Astrocyte (in vitro differentiated cells and primary cell): Measurements from ENCODE around the gene FAM222B. TPM values are rescaled to one million over a fixed set of nuclear protein-coding genes. Genes with fewer than 3 reads are reported as not detected.
A peak's percentile ranks its signal among the peaks of the same experiment; 100 is the strongest.

Experiments used
- DNase-seq: peaks from one replicate; pipeline ENCODE4 v3.0.0-alpha.2; 2010; ENCODE audit warnings: low read depth
- FAIRE-seq: peaks from 2 replicates; lab custom pipeline; 2011; peaks lifted over from hg19 to GRCh38; lab: Jason Lieb, UNC
- H2AFZ ChIP-seq: 2 replicates; pipeline ENCODE4 v1.6.0; 2012; ENCODE audit warnings: low read depth, low read length, inconsistent platforms
- H3K27ac ChIP-seq: 2 replicates; pipeline ENCODE4 v1.5.1; 2011; ENCODE audit warnings: low read depth, low read length, inconsistent platforms
- H3K27me3 ChIP-seq: 2 replicates; pipeline ENCODE4 v1.6.0; 2011; ENCODE audit warnings: low read length, inconsistent platforms; ENCODE audit not compliant: insufficient read depth
- H3K36me3 ChIP-seq: 2 replicates; pipeline ENCODE4 v1.5.1; 2011; ENCODE audit warnings: low read length, inconsistent platforms; ENCODE audit not compliant: insufficient read depth
- H3K4me1 ChIP-seq: 2 replicates; pipeline ENCODE4 v1.5.1; 2011; ENCODE audit warnings: low read length, inconsistent platforms; ENCODE audit not compliant: insufficient read depth
- H3K4me2 ChIP-seq: 2 replicates; pipeline ENCODE4 v1.6.0; 2012; ENCODE audit warnings: low read length, inconsistent platforms
- H3K4me3 ChIP-seq: 2 replicates; pipeline ENCODE4 v1.5.1; 2011; ENCODE audit warnings: low read depth, mild to moderate bottlenecking, low read length, inconsistent platforms; ENCODE audit not compliant: insufficient read depth
- H3K79me2 ChIP-seq: 2 replicates; pipeline ENCODE4 v1.6.0; 2012; ENCODE audit warnings: mild to moderate bottlenecking, low read length, inconsistent platforms; ENCODE audit not compliant: insufficient read depth
- H3K9ac ChIP-seq: 2 replicates; pipeline ENCODE4 v1.6.0; 2012; ENCODE audit warnings: mild to moderate bottlenecking, low read length, inconsistent platforms
- H3K9me3 ChIP-seq: 2 replicates; pipeline ENCODE4 v1.5.1; 2012; ENCODE audit warnings: low read depth, mild to moderate bottlenecking, low read length, inconsistent platforms; ENCODE audit not compliant: insufficient read depth
- H4K20me1 ChIP-seq: 2 replicates; pipeline ENCODE4 v1.6.0; 2012; ENCODE audit warnings: low read length, inconsistent platforms; ENCODE audit not compliant: insufficient read depth
- H3K27ac Mint-ChIP-seq: one replicate; pipeline ENCODE4 v1.8.0; 2021; ENCODE audit warnings: mild to moderate bottlenecking, mixed read lengths; ENCODE audit not compliant: unreplicated experiment
- H3K27me3 Mint-ChIP-seq: one replicate; pipeline ENCODE4 v1.8.0; 2021; ENCODE audit warnings: low read depth, mixed read lengths; ENCODE audit not compliant: unreplicated experiment
- H3K36me3 Mint-ChIP-seq: one replicate; pipeline ENCODE4 v1.8.0; 2021; ENCODE audit warnings: low read depth, mixed read lengths; ENCODE audit not compliant: unreplicated experiment
- H3K4me1 Mint-ChIP-seq: one replicate; pipeline ENCODE4 v1.8.0; 2021; ENCODE audit warnings: low read depth, mixed read lengths; ENCODE audit not compliant: unreplicated experiment
- H3K4me3 Mint-ChIP-seq: one replicate; pipeline ENCODE4 v1.8.0; 2021; ENCODE audit warnings: mild to moderate bottlenecking, moderate library complexity, mixed read lengths; ENCODE audit not compliant: unreplicated experiment
- H3K9me3 Mint-ChIP-seq: one replicate; pipeline ENCODE4 v1.8.0; 2021; ENCODE audit warnings: mild to moderate bottlenecking, mixed read lengths; ENCODE audit not compliant: unreplicated experiment
- CTCF ChIP-seq: IDR thresholded peaks from 2 replicates; pipeline ENCODE4 v1.5.1; 2011; ENCODE audit warnings: low read depth, mild to moderate bottlenecking, inconsistent platforms, low read length, moderate library complexity; ENCODE audit not compliant: insufficient read depth
- EZH2 ChIP-seq: IDR thresholded peaks from 2 replicates; pipeline ENCODE4 v1.6.1; 2012; ENCODE audit warnings: mild to moderate bottlenecking, low read length, inconsistent platforms; ENCODE audit not compliant: insufficient read depth
- total RNA-seq: library from RNA; stranded (reverse); gene quantifications from 2 replicates; pipeline ENCODE4 v1.2.1, GENCODE V29; 2021

The FAM222B gene
- total RNA-seq, 1 donor from 2014 or later, result 53.0 TPM

- FAIRE-seq (no peak), DNase-seq (no peak)
- Histone ChIP-seq H3K4me1 (peaks cover 25% of the 10 kb centered on the region), H3K27ac (no peak overlapping the region), H4K20me1 (peaks cover 40% of the 10 kb centered on the region), H3K4me3 (no peak overlapping the region), H3K27me3 (no peaks in the 10 kb centered on the region), H3K4me2 (peak overlapping the region; percentile 86), H3K9ac (peak overlapping the region; percentile 81), H3K36me3 (peaks cover 16% of the 10 kb centered on the region), H2AFZ (no peak overlapping the region), H3K79me2 (peaks cover 34% of the 10 kb centered on the region), H3K9me3 (no peaks in the 10 kb centered on the region)
- peak overlapping the region; percentile 80 for H3K27ac Mint-ChIP-seq
- H3K27me3 Mint-ChIP-seq, result no peaks in the 10 kb centered on the region
- no peak for TF ChIP-seq EZH2
- no peak for TF ChIP-seq CTCF
- H3K4me3 Mint-ChIP-seq, result peak overlapping the region; percentile 84
- H3K36me3 Mint-ChIP-seq, result peaks cover 25% of the 10 kb centered on the region
- H3K4me1 Mint-ChIP-seq, result peaks cover 17% of the 10 kb centered on the region
- no peaks in the 10 kb centered on the region for H3K9me3 Mint-ChIP-seq
Measured at GRCh38 chr17:28712032-28712704, 130.4 kb downstream of the FAM222B start.

GRCh38 chr17:28711723-28712031 lies 130.9 kb downstream of the FAM222B start, which contains the start of gene PROCA1:
PROCA1 (minus strand) TSS chr17:28711888; CDS start chr17:28711660, 228 bp downstream.
- Histone ChIP-seq H3K9ac (peak within 1 kb of the TSS; percentile 81), H3K27ac (peak within 1 kb of the TSS; percentile 82), H3K4me2 (peak within 1 kb of the TSS; percentile 86), H3K79me2 (peaks cover 29% of the 10 kb centered on the region), H3K4me1 (peaks cover 25% of the 10 kb centered on the region), H4K20me1 (peaks cover 37% of the 10 kb centered on the region), H3K9me3 (no peaks in the 10 kb centered on the region), H2AFZ (peak within 1 kb of the TSS; percentile 67), H3K4me3 (peak within 1 kb of the TSS; percentile 66), H3K36me3 (peaks cover 16% of the 10 kb centered on the region), H3K27me3 (no peaks in the 10 kb centered on the region)
- no peaks in the 10 kb centered on the region for H3K27me3 Mint-ChIP-seq
- no peak for FAIRE-seq
- DNase-seq, result no peak
- TF ChIP-seq CTCF (no peak), EZH2 (no peak)
- H3K27ac Mint-ChIP-seq, result peak within 1 kb of the TSS; percentile 80
- H3K36me3 Mint-ChIP-seq, result peaks cover 25% of the 10 kb centered on the region
- no peaks in the 10 kb centered on the region for H3K9me3 Mint-ChIP-seq
- H3K4me1 Mint-ChIP-seq, result peaks cover 17% of the 10 kb centered on the region
- H3K4me3 Mint-ChIP-seq, result peak within 1 kb of the TSS; percentile 91
